ACC112 (cell line): ENCODE data around the gene FBXW4.
"Not testable (repeated sequence)": the region's sequence is repeated elsewhere in the genome, so short reads cannot be mapped to it uniquely, and the experiment has no call there.

Experiments
- H2AFZ ChIP-seq: fragments of 200-600 bp; sonication (generic); one replicate; pipeline ENCODE4 v1.6.0; 2017; ENCODE audit warnings: antibody characterized with exemption, low read length; ENCODE audit not compliant: unreplicated experiment
- H3K27ac ChIP-seq: fragments of 200-600 bp; sonication (generic); 2 replicates; pipeline ENCODE4 v1.5.1; 2014; ENCODE audit warnings: low read depth, mild to moderate bottlenecking, antibody characterized with exemption, low read length, moderate library complexity
- H3K27me3 ChIP-seq: fragments of 200-600 bp; sonication (generic); 2 replicates; pipeline ENCODE4 v1.6.1; 2014; ENCODE audit warnings: mild to moderate bottlenecking, antibody characterized with exemption, low read length, moderate library complexity, mixed read lengths; ENCODE audit not compliant: insufficient read depth
- H3K36me3 ChIP-seq: fragments of 200-600 bp; sonication (generic); 2 replicates; pipeline ENCODE4 v1.6.1; 2016; ENCODE audit warnings: mild to moderate bottlenecking, antibody characterized with exemption, low read length, moderate library complexity, mixed read lengths; ENCODE audit not compliant: insufficient read depth
- H3K4me1 ChIP-seq: fragments of 200-600 bp; sonication (generic); one replicate; pipeline ENCODE4 v1.6.1; 2016; ENCODE audit warnings: low read length, mixed read lengths; ENCODE audit not compliant: insufficient read depth, unreplicated experiment, control insufficient read depth
- H3K4me3 ChIP-seq: fragments of 200-600 bp; sonication (generic); 2 replicates; pipeline ENCODE4 v1.5.1; 2014; ENCODE audit warnings: mild to moderate bottlenecking, low read depth, low read length
- H3K79me2 ChIP-seq: fragments of 200-600 bp; sonication (generic); one replicate; pipeline ENCODE4 v1.6.0; 2016; ENCODE audit warnings: low read length; ENCODE audit not compliant: control insufficient read depth, unreplicated experiment, insufficient read depth

The FBXW4 gene

DNA sequence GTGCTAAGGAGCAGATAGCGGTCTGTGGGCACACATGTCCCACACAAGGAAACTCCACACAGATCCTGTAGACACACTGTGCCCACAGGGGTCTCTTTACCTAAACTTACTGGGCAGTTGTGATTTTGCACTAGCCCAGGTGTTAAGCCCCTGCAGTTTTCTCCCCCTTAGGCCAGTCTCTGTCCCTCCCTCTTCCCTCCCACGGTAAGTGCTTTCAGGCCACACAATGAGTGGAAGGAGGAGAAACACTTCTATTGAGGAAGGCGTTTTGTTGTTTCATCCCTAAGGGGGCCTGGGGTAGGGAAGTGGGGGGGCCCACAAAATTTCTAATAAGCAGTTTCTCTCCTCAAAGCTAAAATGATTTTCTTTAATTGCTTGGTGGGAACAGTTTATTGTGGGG, 51.4 kb downstream of the FBXW4 start:
- H3K4me3 ChIP-seq = no peak overlapping the region
- H3K79me2 ChIP-seq = no peaks in the 10 kb centered on the region
- H3K27ac ChIP-seq = no peak overlapping the region
- peaks cover 8% of the 10 kb centered on the region; the same call in 1 of the 2 replicates for H3K36me3 ChIP-seq
- H3K27me3 ChIP-seq = no peaks in the 10 kb centered on the region
- H2AFZ ChIP-seq = no peak overlapping the region
- no peaks in the 10 kb centered on the region for H3K4me1 ChIP-seq

DNA sequence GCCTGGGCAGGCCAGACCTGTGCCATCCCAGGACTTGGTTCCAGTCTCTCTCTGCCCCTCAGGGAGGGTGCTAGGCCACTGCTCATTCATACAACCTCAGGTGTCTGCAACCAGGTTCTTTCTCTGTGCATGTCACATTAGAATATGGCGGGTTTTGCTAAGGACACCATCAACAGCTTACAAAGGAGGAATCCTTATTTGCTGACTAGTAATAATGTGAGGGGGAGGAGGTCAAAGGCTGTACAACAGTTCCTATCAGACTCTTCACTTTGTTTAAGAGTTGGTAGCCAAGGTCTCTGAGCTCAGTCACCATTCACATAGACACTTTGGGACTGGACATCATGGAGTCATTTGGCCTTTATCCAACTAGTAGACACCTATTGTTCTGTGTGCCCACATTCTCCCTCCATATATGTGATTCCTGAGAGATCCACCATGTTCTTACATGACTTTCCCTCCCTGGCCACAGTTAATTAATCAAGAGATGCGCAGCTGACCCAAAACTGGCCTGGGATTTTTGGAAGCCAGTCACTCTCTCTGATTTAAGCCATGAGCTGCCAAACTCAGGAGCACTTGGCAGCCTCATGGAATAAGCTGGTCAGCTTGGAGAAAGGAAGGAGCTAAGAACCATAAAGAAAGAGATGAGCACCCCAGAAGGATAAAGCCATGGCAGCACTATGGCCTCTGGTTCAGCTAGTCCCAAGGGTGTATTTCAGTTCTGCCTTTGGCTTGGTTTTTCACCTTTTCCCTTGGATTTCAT, 55.6 kb downstream of the FBXW4 start:
- no peak overlapping the region for H2AFZ ChIP-seq
- no peaks in the 10 kb centered on the region for H3K4me1 ChIP-seq
- H3K79me2 ChIP-seq = no peaks in the 10 kb centered on the region
- H3K27ac ChIP-seq = no peak overlapping the region
- H3K36me3 ChIP-seq = peaks cover 13% of the 10 kb centered on the region; the same call in 1 of the 2 replicates
- no peaks in the 10 kb centered on the region for H3K27me3 ChIP-seq
- H3K4me3 ChIP-seq = no peak overlapping the region

DNA sequence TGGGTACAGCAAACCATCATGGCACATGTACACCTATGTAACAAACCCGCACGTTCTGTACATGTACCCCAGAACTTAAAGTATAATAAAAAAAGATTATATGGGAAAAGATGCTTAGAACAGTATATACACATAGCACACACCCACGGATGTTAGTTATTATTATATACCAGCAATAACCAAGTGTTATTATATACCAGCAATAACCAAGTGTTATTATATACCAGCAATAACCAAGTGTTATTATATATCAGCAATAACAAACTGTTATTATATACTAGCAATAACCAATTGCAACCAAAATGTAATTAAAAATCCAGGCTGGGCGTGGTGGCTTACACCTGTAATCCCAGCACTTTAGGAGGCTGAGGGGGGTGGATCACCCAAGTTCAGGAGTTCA, 61.5 kb downstream of the FBXW4 start:
- H3K36me3 ChIP-seq = not testable (repeated sequence)

DNA sequence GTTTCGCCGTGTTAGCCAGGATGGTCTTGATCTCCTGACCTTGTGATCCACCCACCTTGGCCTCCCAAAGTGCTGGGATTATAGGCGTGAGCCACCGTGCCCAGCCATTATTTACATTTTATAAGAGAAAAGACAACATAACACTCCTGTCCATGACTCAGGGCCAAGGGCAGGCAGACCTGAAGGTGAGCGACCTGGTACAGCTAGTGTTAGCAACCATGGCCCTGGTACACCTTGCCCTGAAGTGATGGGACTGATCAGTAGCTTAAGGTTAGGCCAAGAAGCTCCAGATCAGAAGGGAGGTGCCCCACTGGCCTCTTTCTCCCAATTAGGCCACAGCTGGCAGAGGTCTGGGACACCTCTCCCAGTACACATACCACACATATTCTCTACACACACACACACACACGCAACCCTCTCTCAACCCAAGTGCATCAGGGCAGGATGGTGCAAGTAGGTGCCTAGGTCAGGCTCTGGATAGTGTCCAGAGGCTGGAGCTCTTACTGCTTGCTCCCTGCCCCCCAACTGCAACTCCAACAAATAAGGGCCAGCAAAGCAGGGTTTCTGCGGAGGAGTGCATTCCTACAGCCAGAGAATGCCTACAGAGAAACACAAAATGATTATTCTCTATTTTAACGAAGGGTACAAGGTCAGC, 63.0 kb downstream of the FBXW4 start:
- H3K4me1 ChIP-seq = no peaks in the 10 kb centered on the region
- no peaks in the 10 kb centered on the region for H3K79me2 ChIP-seq
- no peaks in the 10 kb centered on the region for H3K36me3 ChIP-seq
- H3K27ac ChIP-seq = no peak overlapping the region
- no peak overlapping the region for H2AFZ ChIP-seq
- no peak overlapping the region for H3K4me3 ChIP-seq
- no peaks in the 10 kb centered on the region for H3K27me3 ChIP-seq

More for the DNA sequence above, 61.5 kb downstream of the FBXW4 start:
- H3K4me3 ChIP-seq, H3K79me2 ChIP-seq, H3K4me1 ChIP-seq, H3K27me3 ChIP-seq, H3K27ac ChIP-seq, H2AFZ ChIP-seq: not testable (repeated sequence)

DNA sequence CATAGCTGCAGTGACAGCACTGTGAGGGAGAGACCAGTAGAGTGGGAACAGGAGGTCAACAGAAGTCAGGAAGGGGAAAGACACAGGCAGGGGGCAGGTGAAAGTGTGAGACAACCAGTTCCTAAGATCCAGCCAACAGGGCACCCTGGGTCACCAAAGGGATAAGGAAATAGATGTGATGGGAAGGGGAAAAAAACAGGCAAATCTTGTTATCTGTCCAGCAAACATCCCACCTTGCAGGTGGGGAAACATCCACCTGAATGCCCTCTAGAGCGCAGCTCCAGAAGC, 64.4 kb downstream of the FBXW4 start:
- Histone ChIP-seq H2AFZ (no peak overlapping the region), H3K79me2 (no peaks in the 10 kb centered on the region), H3K27me3 (no peaks in the 10 kb centered on the region), H3K4me1 (no peaks in the 10 kb centered on the region), H3K4me3 (no peak overlapping the region), H3K27ac (no peak overlapping the region), H3K36me3 (no peaks in the 10 kb centered on the region)

DNA sequence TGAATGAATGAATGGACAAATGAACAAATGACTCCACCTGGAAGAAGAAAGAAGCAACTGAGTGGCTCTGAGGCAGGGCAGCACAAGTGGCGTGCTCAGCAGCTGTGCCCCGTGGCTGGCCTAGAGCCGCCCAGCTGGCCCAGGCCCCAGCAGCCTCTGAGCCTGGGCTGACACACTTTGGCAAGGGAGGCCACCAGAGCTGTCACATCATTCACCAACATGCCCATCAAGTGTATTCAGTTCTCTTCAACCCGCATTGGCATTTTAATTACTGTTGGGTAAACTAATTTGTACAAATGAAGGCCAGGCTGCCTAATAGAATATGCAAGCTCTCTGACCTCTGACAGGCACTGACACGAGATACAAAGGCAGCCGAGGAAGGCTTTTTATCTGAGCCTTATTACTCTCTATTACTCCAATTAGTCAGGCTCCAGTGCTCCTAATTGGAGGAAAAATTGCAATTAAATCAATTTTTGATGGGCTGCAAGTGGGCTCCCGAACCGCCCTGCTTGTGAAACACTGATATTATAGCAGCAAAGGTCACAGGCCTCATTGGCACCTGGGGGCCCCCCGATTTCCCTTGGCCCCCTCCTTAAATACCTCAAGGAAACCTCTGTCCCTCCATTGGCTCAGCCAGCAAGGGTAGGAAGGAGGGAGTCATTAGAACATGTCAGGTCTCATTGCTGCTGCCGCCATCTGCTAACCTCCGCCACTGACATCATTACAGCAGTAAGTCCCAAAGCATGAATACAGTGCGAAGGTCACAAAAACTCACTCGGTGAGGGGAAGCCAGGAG, 64.9 kb downstream of the FBXW4 start:
- no peak overlapping the region for H3K27ac ChIP-seq
- H3K4me3 ChIP-seq = no peak overlapping the region
- H3K36me3 ChIP-seq = no peaks in the 10 kb centered on the region
- H3K79me2 ChIP-seq = no peaks in the 10 kb centered on the region
- H3K4me1 ChIP-seq = no peaks in the 10 kb centered on the region
- no peaks in the 10 kb centered on the region for H3K27me3 ChIP-seq
- no peak overlapping the region for H2AFZ ChIP-seq

DNA sequence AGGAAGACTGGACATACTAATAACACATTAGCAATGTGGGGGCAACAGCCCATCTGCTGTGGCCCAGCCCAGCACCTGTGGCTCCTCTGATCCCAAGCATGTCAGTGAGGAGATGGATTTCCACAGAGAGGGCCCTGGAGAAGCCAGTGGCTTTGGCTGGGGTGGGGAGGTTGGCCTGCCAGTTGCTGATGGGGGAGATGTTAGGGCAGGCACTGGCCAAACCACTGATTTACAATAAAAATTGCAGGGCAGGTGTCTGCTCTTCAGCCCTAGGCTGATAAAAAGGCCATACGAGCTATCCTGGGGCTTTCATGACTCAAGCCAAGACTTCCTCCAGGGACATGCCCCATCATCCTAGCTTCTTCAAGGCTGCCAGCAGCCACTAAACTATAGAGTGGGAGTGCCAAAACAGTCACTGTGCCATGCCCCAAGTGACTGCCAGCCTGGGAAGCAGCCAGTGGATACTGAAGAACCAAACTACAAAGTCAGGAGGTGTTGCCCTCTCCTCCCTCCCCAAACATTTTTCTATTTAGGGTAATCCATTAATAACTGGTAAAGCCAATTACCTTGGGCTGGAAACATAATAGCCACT, 69.1 kb downstream of the FBXW4 start:
- H3K4me1 ChIP-seq = peaks cover 6% of the 10 kb centered on the region
- no peaks in the 10 kb centered on the region for H3K79me2 ChIP-seq
- no peak overlapping the region for H2AFZ ChIP-seq
- no peak overlapping the region for H3K4me3 ChIP-seq
- H3K36me3 ChIP-seq = peaks cover 11% of the 10 kb centered on the region
- H3K27ac ChIP-seq = no peak overlapping the region
- no peaks in the 10 kb centered on the region for H3K27me3 ChIP-seq

DNA sequence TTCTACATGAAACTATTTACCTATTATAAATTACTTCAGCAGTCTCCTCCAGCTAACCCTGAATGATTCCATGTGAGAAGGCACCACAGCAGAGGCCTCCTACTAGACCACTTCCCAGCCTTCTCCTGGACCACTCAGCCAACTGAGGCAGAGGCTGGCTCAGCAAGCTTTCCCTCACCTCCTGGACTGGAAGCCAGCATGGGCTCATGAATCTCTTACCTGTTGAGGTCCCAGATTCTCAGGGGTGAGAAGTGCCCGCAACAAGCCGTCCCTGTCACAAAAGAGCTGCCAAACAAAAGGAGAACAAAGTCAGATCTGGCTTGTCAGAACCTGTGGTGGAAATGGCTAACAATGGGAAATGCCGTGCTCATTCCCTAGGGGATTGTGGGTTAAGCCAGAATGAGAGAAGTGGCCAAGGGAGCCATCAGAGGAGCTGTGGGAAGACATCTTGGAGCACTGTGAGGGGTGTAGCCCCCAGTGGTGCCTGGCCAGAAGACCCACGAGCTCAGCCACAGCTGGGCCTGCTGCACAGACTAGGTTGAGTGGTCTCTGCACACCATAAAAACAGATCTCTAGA, 70.4 kb downstream of the FBXW4 start:
- no peak overlapping the region for H3K4me3 ChIP-seq
- H3K27me3 ChIP-seq = no peaks in the 10 kb centered on the region
- H3K79me2 ChIP-seq = no peaks in the 10 kb centered on the region
- no peak overlapping the region for H2AFZ ChIP-seq
- H3K27ac ChIP-seq = no peak overlapping the region
- peaks cover 11% of the 10 kb centered on the region for H3K36me3 ChIP-seq
- H3K4me1 ChIP-seq = peaks cover 6% of the 10 kb centered on the region

DNA sequence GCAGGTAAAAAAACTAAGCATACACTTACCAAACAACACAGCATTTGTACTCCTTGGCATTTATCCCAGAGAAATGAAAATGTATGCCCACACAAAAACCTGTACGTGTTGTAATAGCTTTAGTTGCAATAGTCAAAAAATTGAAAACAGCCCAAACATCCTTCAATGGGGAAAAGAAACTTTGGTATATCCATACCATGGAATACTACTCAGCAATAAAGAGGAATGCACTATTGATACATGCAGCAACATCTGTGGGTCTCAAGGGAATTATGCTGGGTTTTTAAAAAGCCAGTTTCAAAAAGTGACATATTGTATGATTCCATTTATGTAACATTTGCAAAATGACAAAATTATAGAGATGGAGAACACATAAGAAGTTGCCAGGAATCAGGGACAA, 71.4 kb downstream of the FBXW4 start:
- Histone ChIP-seq H3K4me1 (peaks cover 6% of the 10 kb centered on the region), H3K79me2 (no peaks in the 10 kb centered on the region), H3K36me3 (peaks cover 11% of the 10 kb centered on the region), H2AFZ (no peak overlapping the region), H3K27me3 (no peaks in the 10 kb centered on the region), H3K4me3 (no peak overlapping the region), H3K27ac (no peak overlapping the region)

DNA sequence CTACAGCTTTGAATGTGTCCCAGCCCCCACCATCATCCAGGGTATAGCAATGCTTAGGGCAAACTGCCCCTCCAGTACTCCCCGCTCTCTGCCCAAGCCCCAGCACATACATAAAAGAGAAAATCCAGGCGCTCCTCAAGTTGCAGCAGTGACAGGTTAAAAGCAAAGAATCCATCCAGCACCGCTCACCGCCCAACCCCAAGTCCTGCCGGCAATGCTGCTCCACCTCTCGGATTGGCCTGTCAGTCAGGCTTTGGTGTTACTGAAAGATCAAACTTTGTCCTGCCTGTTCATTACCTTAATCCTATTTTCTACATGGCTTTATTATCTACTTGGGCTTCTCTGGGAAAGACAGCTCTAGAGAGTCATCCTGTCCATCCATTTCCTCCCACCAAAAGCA, 75.0 kb downstream of the FBXW4 start:
- Histone ChIP-seq H2AFZ (no peak overlapping the region), H3K4me3 (no peak overlapping the region), H3K4me1 (peaks cover 6% of the 10 kb centered on the region), H3K27ac (no peak overlapping the region), H3K36me3 (peaks cover 11% of the 10 kb centered on the region), H3K79me2 (no peaks in the 10 kb centered on the region), H3K27me3 (no peaks in the 10 kb centered on the region)
